ENCODE data around the gene FHOD3. TPM values are rescaled to one million over a fixed set of nuclear protein-coding genes. Genes with fewer than 3 reads are reported as not detected.

The FHOD3 gene
- total RNA-seq, 1 experiment from 2014 or later: 18.1 TPM

GRCh38 chr18:36494160-36494437, 196.6 kb downstream of the FHOD3 start:
- H3F3A ChIP-seq (ENCODE audit: low read length, unreplicated experiment): no peaks in the 10 kb centered on the region
- no peaks in the 10 kb centered on the region for H3K27me3 ChIP-seq (ENCODE audit: low read length)
- no peaks in the 10 kb centered on the region for H3K36me3 ChIP-seq (ENCODE audit: low read depth, low read length)
- no peaks in the 10 kb centered on the region for H3K79me2 ChIP-seq (ENCODE audit: low read length)
- DNase-seq (no peak), ATAC-seq (no peak)
- H3K9ac ChIP-seq (ENCODE audit: low read length): no peak overlapping the region
- no peaks in the 10 kb centered on the region for H3K9me2 ChIP-seq (replicated peaks; ENCODE audit: low read length)
- no peak overlapping the region for H3K27ac ChIP-seq (ENCODE audit: low read length)
- intact Hi-C loops (cut with micrococcal nuclease): no loop called here
- BruUV-seq (replicated peaks): no TSS peak
- no peak overlapping the region for H3K4me2 ChIP-seq (ENCODE audit: low read length)
- ChIA-PET CTCF (no interaction called here), POLR2A (ENCODE audit: unreplicated experiment) (interaction anchor here (0.5 kb wide), 1 partner anchor 282 kb away, joined by 10 read pairs; no protein-coding TSS in a partner anchor)
- no peaks in the 10 kb centered on the region for H3K4me1 ChIP-seq (ENCODE audit: insufficient read depth, low read length)
- no peaks in the 10 kb centered on the region for H3K9me3 ChIP-seq (ENCODE audit: low read length)
- no peak overlapping the region for H2AFZ ChIP-seq (ENCODE audit: low read length)
- no peak overlapping the region for H3K4me3 ChIP-seq (ENCODE audit: low read length)
- no peaks in the 10 kb centered on the region for H4K20me1 ChIP-seq (ENCODE audit: low read length)
- TF ChIP-seq CTCF (conservative IDR thresholded peaks at IDR 0.05; ENCODE audit: low read depth, low read length) (no peak), EZH2 (IDR thresholded peaks at IDR 0.05; ENCODE audit: low read length, unreplicated experiment) (no peak)

GRCh38 chr18:36496022-36496421, 198.5 kb downstream of the FHOD3 start:
- Histone ChIP-seq H3K27ac (ENCODE audit: low read length) (no peak overlapping the region), H3K4me3 (ENCODE audit: low read length) (no peak overlapping the region), H4K20me1 (ENCODE audit: low read length) (no peaks in the 10 kb centered on the region), H3K27me3 (ENCODE audit: low read length) (no peaks in the 10 kb centered on the region), H3K36me3 (ENCODE audit: low read depth, low read length) (no peaks in the 10 kb centered on the region), H3K4me1 (ENCODE audit: insufficient read depth, low read length) (no peaks in the 10 kb centered on the region), H3F3A (ENCODE audit: low read length, unreplicated experiment) (no peaks in the 10 kb centered on the region), H3K9me2 (replicated peaks; ENCODE audit: low read length) (no peaks in the 10 kb centered on the region), H2AFZ (ENCODE audit: low read length) (no peak overlapping the region), H3K79me2 (ENCODE audit: low read length) (no peaks in the 10 kb centered on the region), H3K9me3 (ENCODE audit: low read length) (no peaks in the 10 kb centered on the region), H3K9ac (ENCODE audit: low read length) (no peak overlapping the region), H3K4me2 (ENCODE audit: low read length) (no peak overlapping the region)
- DNase-seq: no peak
- POLR2A ChIA-PET (ENCODE audit: unreplicated experiment): no interaction called here
- intact Hi-C loops (cut with micrococcal nuclease): no loop called here
- BruUV-seq (replicated peaks): no TSS peak
- no peak for ATAC-seq
- TF ChIP-seq EZH2phosphoT487 (IDR thresholded peaks at IDR 0.05; ENCODE audit: borderline replicate concordance, low read length) (no peak), CTCF (conservative IDR thresholded peaks at IDR 0.05; ENCODE audit: low read depth, low read length) (no peak), EZH2 (IDR thresholded peaks at IDR 0.05; ENCODE audit: low read length, unreplicated experiment) (no peak)
- CTCF ChIA-PET: no interaction called here

GRCh38 chr18:36499938-36500337, 202.4 kb downstream of the FHOD3 start:
- CTCF ChIA-PET: no interaction called here
- Histone ChIP-seq H3K9me2 (replicated peaks; ENCODE audit: low read length) (no peaks in the 10 kb centered on the region), H3K27ac (ENCODE audit: low read length) (no peak overlapping the region), H3K9ac (ENCODE audit: low read length) (no peak overlapping the region), H3K4me2 (ENCODE audit: low read length) (no peak overlapping the region), H3K27me3 (ENCODE audit: low read length) (no peaks in the 10 kb centered on the region), H3K9me3 (ENCODE audit: low read length) (no peaks in the 10 kb centered on the region), H3K4me3 (ENCODE audit: low read length) (no peak overlapping the region), H2AFZ (ENCODE audit: low read length) (no peak overlapping the region), H3F3A (ENCODE audit: low read length, unreplicated experiment) (no peaks in the 10 kb centered on the region), H3K79me2 (ENCODE audit: low read length) (no peaks in the 10 kb centered on the region), H4K20me1 (ENCODE audit: low read length) (no peaks in the 10 kb centered on the region), H3K4me1 (ENCODE audit: insufficient read depth, low read length) (peaks cover under 1% of the 10 kb centered on the region; the same call in 1 of the 2 replicates), H3K36me3 (ENCODE audit: low read depth, low read length) (no peaks in the 10 kb centered on the region)
- DNase-seq (no peak), ATAC-seq (no peak)
- intact Hi-C loops (cut with micrococcal nuclease): loop anchor here (10.0 kb wide), 1 partner anchor 75 kb away; no protein-coding TSS in a partner anchor
- POLR2A ChIA-PET (ENCODE audit: unreplicated experiment): no interaction called here
- BruUV-seq (replicated peaks): no TSS peak
- TF ChIP-seq EZH2 (IDR thresholded peaks at IDR 0.05; ENCODE audit: low read length, unreplicated experiment) (no peak), CTCF (conservative IDR thresholded peaks at IDR 0.05; ENCODE audit: low read depth, low read length) (no peak), EZH2phosphoT487 (IDR thresholded peaks at IDR 0.05; ENCODE audit: borderline replicate concordance, low read length) (no peak)
